H1 (cell line): Measurements from ENCODE around the gene TBKBP1. TPM values are rescaled to one million over a fixed set of nuclear protein-coding genes. Genes with fewer than 3 reads are reported as not detected.
A peak's percentile ranks its signal among the peaks of the same experiment; 100 is the strongest.

ENCODE experiments used
- CTCF ChIA-PET: fragments of 300-600 bp; sonication (Branson Sonifier 250); formaldehyde crosslinking; loops from one replicate; lab custom pipeline; 2021; ENCODE audit not compliant: partially characterized antibody; lab: Charles Lee
- POLR2A ChIA-PET: fragments of 300-600 bp; sonication (Branson Sonifier 250); formaldehyde crosslinking; loops from one replicate; lab custom pipeline; 2021; ENCODE audit warnings: inconsistent platforms; ENCODE audit not compliant: partially characterized antibody; lab: Charles Lee
- DNase-seq, 2 experiments: peaks; one replicate each; pipeline versions ENCODE4 v3.0.0 to v3.0.0-alpha.2; 2010 to 2022; ENCODE audit warnings: low spot score in 2 of 2, low read depth in 1 of 2, mixed read lengths in 1 of 2
- FAIRE-seq: peaks from 2 replicates; lab custom pipeline; 2011; peaks lifted over from hg19 to GRCh38; lab: Jason Lieb, UNC
- H2AFZ ChIP-seq: 2 replicates; pipeline ENCODE4 v1.8.1; 2012; ENCODE audit warnings: low read length, inconsistent platforms
- H2AK5ac ChIP-seq: 2 replicates; pipeline ENCODE4 v1.6.1; 2013; ENCODE audit warnings: low read depth, low read length
- H2BK120ac ChIP-seq: replicated peaks from 2 replicates; pipeline ENCODE3; 2013; ENCODE audit warnings: low read depth, low read length, inconsistent platforms
- H2BK12ac ChIP-seq: 2 replicates; pipeline ENCODE4 v1.6.1; 2013; ENCODE audit warnings: low read depth, low read length
- H2BK15ac ChIP-seq: 2 replicates; pipeline ENCODE4 v1.6.1; 2013; ENCODE audit warnings: low read length
- H2BK20ac ChIP-seq: 2 replicates; pipeline ENCODE4 v1.6.1; 2013; ENCODE audit warnings: low read length
- H2BK5ac ChIP-seq: 2 replicates; pipeline ENCODE4 v1.6.1; 2013; ENCODE audit warnings: low read depth, low read length
- H3K14ac ChIP-seq: 2 replicates; pipeline ENCODE4 v1.6.1; 2013; ENCODE audit warnings: inconsistent platforms; ENCODE audit not compliant: insufficient read length
- H3K18ac ChIP-seq: 2 replicates; pipeline ENCODE4 v1.6.1; 2013; ENCODE audit warnings: low read length; ENCODE audit errors: extremely low read depth
- H3K23ac ChIP-seq: 2 replicates; pipeline ENCODE4 v1.6.1; 2013; ENCODE audit warnings: inconsistent platforms; ENCODE audit not compliant: insufficient read length
- H3K23me2 ChIP-seq: 2 replicates; pipeline ENCODE4 v1.6.1; 2013; ENCODE audit warnings: low read depth, low read length
- H3K27ac ChIP-seq: 2 replicates; pipeline ENCODE4 v1.6.1; 2011; ENCODE audit warnings: low read depth, low read length, inconsistent platforms
- H3K27me3 ChIP-seq, 4 experiments: replicated peaks in 1 of 4; 1 replicate in 1 of 4; 2 replicates in 3 of 4; pipeline versions ENCODE4 v1.6.1 to v1.8.1; 2011 to 2013; ENCODE audit warnings: low read length in 3 of 4, mild to moderate bottlenecking in 3 of 4, inconsistent platforms in 2 of 4, mixed read lengths in 2 of 4, moderate library complexity in 1 of 4; ENCODE audit not compliant: control insufficient read depth in 3 of 4, insufficient read depth in 3 of 4; ENCODE audit errors: extremely low read depth in 1 of 4
- H3K36me3 ChIP-seq, 4 experiments: 2 replicates each; pipeline versions ENCODE4 v1.6.1 to v1.8.1; 2011 to 2013; ENCODE audit warnings: mild to moderate bottlenecking in 4 of 4, low read length in 3 of 4, moderate library complexity in 2 of 4, control low read depth in 1 of 4, inconsistent platforms in 1 of 4; ENCODE audit not compliant: insufficient read depth in 4 of 4, control insufficient read depth in 2 of 4
- H3K4ac ChIP-seq: replicated peaks from 2 replicates; pipeline ENCODE3; 2013; ENCODE audit warnings: low read length, low read depth, mixed read lengths, inconsistent platforms; ENCODE audit not compliant: insufficient read length
- H3K4me1 ChIP-seq, 4 experiments: replicated peaks in 1 of 4; 1 replicate in 1 of 4; 2 replicates in 3 of 4; pipeline versions ENCODE4 v1.6.1 to v1.8.1; 2011 to 2013; ENCODE audit warnings: low read length in 3 of 4, inconsistent platforms in 2 of 4, mixed read lengths in 1 of 4; ENCODE audit not compliant: insufficient read depth in 4 of 4, control insufficient read depth in 3 of 4
- H3K4me2 ChIP-seq, 2 experiments: 2 replicates each; pipeline versions ENCODE4 v1.6.1 to v1.8.1; 2011 to 2013; ENCODE audit warnings: low read depth in 2 of 2, low read length in 2 of 2, control low read depth in 1 of 2, inconsistent platforms in 1 of 2, mild to moderate bottlenecking in 1 of 2; ENCODE audit not compliant: insufficient read depth in 1 of 2
- H3K4me3 ChIP-seq, 4 experiments: fragments of 200-600, 300-600 bp in 1 of 4; sonication (generic), shearing (Covaris generic), sonication (Bioruptor Twin) in 1 of 4; 2 replicates each; pipeline versions ENCODE4 v1.5.1 to v1.8.1; 2011 to 2016; ENCODE audit warnings: low read length in 4 of 4, low read depth in 3 of 4, control low read depth in 2 of 4, inconsistent platforms in 2 of 4, mild to moderate bottlenecking in 2 of 4, mixed read lengths in 1 of 4, moderate library complexity in 1 of 4; ENCODE audit not compliant: insufficient read depth in 2 of 4; ENCODE audit errors: extremely low read depth in 1 of 4
- H3K56ac ChIP-seq: replicated peaks from 2 replicates; pipeline ENCODE3; 2013; ENCODE audit warnings: low read depth, mild to moderate bottlenecking, mixed read lengths, low read length, inconsistent platforms; ENCODE audit not compliant: insufficient read length
- H3K79me1 ChIP-seq: 2 replicates; pipeline ENCODE4 v1.6.1; 2013; ENCODE audit warnings: low read depth, low read length, control low read depth
- H3K79me2 ChIP-seq, 2 experiments: 2 replicates each; pipeline versions ENCODE4 v1.6.1 to v1.8.1; 2012 to 2013; ENCODE audit warnings: low read length in 2 of 2, mild to moderate bottlenecking in 2 of 2, inconsistent platforms in 1 of 2; ENCODE audit not compliant: insufficient read depth in 2 of 2, control insufficient read depth in 1 of 2
- H3K9ac ChIP-seq, 4 experiments: replicated peaks in 1 of 4; 1 replicate in 1 of 4; 2 replicates in 3 of 4; pipeline versions ENCODE4 v1.6.1 to v1.8.1; 2011 to 2013; ENCODE audit warnings: low read depth in 3 of 4, low read length in 3 of 4, control low read depth in 2 of 4, mild to moderate bottlenecking in 2 of 4, moderate library complexity in 2 of 4, inconsistent platforms in 1 of 4; ENCODE audit errors: extremely low read depth in 1 of 4
- H3K9me3 ChIP-seq, 2 experiments: 2 replicates each; pipeline versions ENCODE4 v1.6.1 to v1.8.1; 2012 to 2013; ENCODE audit warnings: mild to moderate bottlenecking in 2 of 2, moderate library complexity in 2 of 2, control low read depth in 1 of 2, inconsistent platforms in 1 of 2, low read depth in 1 of 2, low read length in 1 of 2, mixed read lengths in 1 of 2; ENCODE audit not compliant: insufficient read depth in 2 of 2
- H4K20me1 ChIP-seq, 2 experiments: replicated peaks in 1 of 2; 2 replicates each; pipeline versions ENCODE3 to v1.8.1; 2011 to 2013; ENCODE audit warnings: inconsistent platforms in 2 of 2, low read length in 2 of 2, mild to moderate bottlenecking in 1 of 2; ENCODE audit not compliant: insufficient read depth in 2 of 2, control insufficient read depth in 1 of 2
- H4K5ac ChIP-seq: 2 replicates; pipeline ENCODE4 v1.6.1; 2013; ENCODE audit warnings: low read length, low read depth, mixed read lengths, inconsistent platforms; ENCODE audit not compliant: insufficient read length
- H4K8ac ChIP-seq: 2 replicates; pipeline ENCODE4 v1.8.0; 2013; ENCODE audit warnings: mild to moderate bottlenecking, moderate library complexity, low read length, inconsistent platforms; ENCODE audit not compliant: insufficient read depth; ENCODE audit errors: extremely low read depth
- H4K91ac ChIP-seq: replicated peaks from 2 replicates; pipeline ENCODE3; 2013; ENCODE audit warnings: low read length, mixed read lengths, inconsistent platforms; ENCODE audit not compliant: insufficient read length
- ATF3 ChIP-seq: IDR thresholded peaks from 2 replicates; pipeline ENCODE4 v1.6.1; 2011; ENCODE audit warnings: low read depth, mild to moderate bottlenecking, low read length; ENCODE audit not compliant: insufficient read depth
- CREB1 ChIP-seq: IDR thresholded peaks from 2 replicates; pipeline ENCODE4 v1.6.1; 2012; ENCODE audit warnings: inconsistent platforms
- CTCF ChIP-seq, 3 experiments: IDR thresholded peaks; 1 replicate in 2 of 3; 2 replicates in 1 of 3; pipeline versions ENCODE4 v1.5.1 to v1.6.1; 2011; ENCODE audit warnings: low read length in 3 of 3, mild to moderate bottlenecking in 3 of 3, inconsistent platforms in 2 of 3, low read depth in 1 of 3, moderate library complexity in 1 of 3; ENCODE audit not compliant: insufficient read depth in 1 of 3; ENCODE audit errors: control extremely low read depth in 1 of 3
- MAX ChIP-seq: IDR thresholded peaks from 2 replicates; pipeline ENCODE4 v1.6.1; 2012; ENCODE audit warnings: inconsistent platforms
- PHF8 ChIP-seq: fragments of 200-600 bp; sonication (generic); conservative IDR thresholded peaks from 2 replicates; pipeline ENCODE4 v1.7.1; 2012; ENCODE audit warnings: low read depth, mild to moderate bottlenecking, inconsistent platforms, low read length, moderate library complexity
- RAD21 ChIP-seq, 2 experiments: IDR thresholded peaks in 1 of 2; conservative IDR thresholded peaks in 1 of 2; 2 replicates each; pipeline ENCODE4 v1.6.1; 2011; ENCODE audit warnings: low read depth in 2 of 2, low read length in 2 of 2, improper control_type of control experiment in 1 of 2, inconsistent platforms in 1 of 2, mild to moderate bottlenecking in 1 of 2, moderate library complexity in 1 of 2
- WGBS, 2 experiments: shearing (Covaris generic) in 1 of 2; methylation state at CpG; one replicate each; pipeline versions ENCODE4 v1.1.6 to v1.1.7; 2013 to 2015; ENCODE audit warnings: low lambda C conversion rate in 2 of 2, mixed read lengths in 2 of 2, inconsistent platforms in 1 of 2, low coverage in 1 of 2, missing lambda C conversion rate in 1 of 2; ENCODE audit not compliant: insufficient replicate concordance in 2 of 2, insufficient coverage in 1 of 2, insufficient read length in 1 of 2; ENCODE audit errors: extremely low coverage in 1 of 2, missing lambda C conversion rate in 1 of 2; 5-methylcytosine and 5-hydroxymethylcytosine counted together
- polyA plus RNA-seq, 7 experiments: library from polyadenylated mRNA; depleted of rRNA in 3 of 7; stranded (reverse) in 5 of 7; unstranded in 2 of 7; fragments of >200 nt in 5 of 7; fragments of 200-250 nt in 2 of 7; gene quantifications; 1 replicate in 5 of 7; 2 replicates in 1 of 7; 4 replicates in 1 of 7; pipeline versions ENCODE4 v1.2.1 to v1.2.3, GENCODE V29; 2011 to 2013; ENCODE audit warnings: missing spikeins in 2 of 7, mixed read lengths in 2 of 7
- total RNA-seq: library from RNA; stranded (reverse); fragmentation: NEBNext Ultra II Directional; extraction: Animal tissue kit (Norgen Biotek cat#: 25700); gene quantifications from 2 replicates; pipeline ENCODE4 v1.2.1, GENCODE V29; 2021

TBKBP1 gene
- total and polyA plus RNA-seq, 2 of the 8 experiments (the other 6 are each of a cell fraction or from before 2014, with no cell fraction given), result 6.3 to 15.1 TPM

- DNase-seq, result peak in 1 of 2 experiments; percentile 78
- peak in 1 of 3 experiments; percentile 33; a peak in 2 of 4 replicates for TF ChIP-seq CTCF (IDR thresholded peaks at IDR 0.05; ENCODE audit: control extremely low read depth in 1 of 3, insufficient read depth in 1 of 3, low read depth in 1 of 3, low read length in 3 of 3)
- no peak for TF ChIP-seq ATF3
- 0 out of 2 replicates have a peak, but pooled peaks have one; percentile 8 for TF ChIP-seq CREB1
- TF ChIP-seq RAD21 (IDR thresholded peaks at IDR 0.05 in 1 of 2, conservative IDR thresholded peaks at IDR 0.05 in 1 of 2; ENCODE audit: low read depth in 2 of 2, low read length in 2 of 2), result peak in 1 of 2 experiments; percentile 20; a peak in 1 of 4 replicates
- TF ChIP-seq PHF8, result 0 out of 2 replicates have a peak, but pooled peaks have one; percentile 11
- TF ChIP-seq MAX, result peak; percentile 30
Measured at GRCh38 chr17:47733047-47733673, 39.2 kb downstream of the TBKBP1 start, which contains the start of gene TBX21. TSS of gene TBX21 (plus strand) at chr17:47733236. CDS start at chr17:47733455, 219 bp downstream.

More at GRCh38 chr17:47733047-47733673, 39.2 kb downstream of the TBKBP1 start, which contains the start of gene TBX21:
- H4K8ac ChIP-seq, result no peak within 1 kb of the TSS; the same call in 1 of the 2 replicates
- peaks cover 0 to 4% (median 0%) of the 10 kb centered on the region in 4 experiments; a peak in 1 of 8 replicates for H3K36me3 ChIP-seq
- H3K9me3 ChIP-seq, result no peaks in the 10 kb centered on the region
- no peak within 1 kb of the TSS for H3K9ac ChIP-seq
- H3K27ac ChIP-seq, result no peak within 1 kb of the TSS
- ChIA-PET CTCF (interaction anchor here (0.7 to 24.7 kb wide), 13 partner anchors 9 to 97 kb away, joined by 3 to 441 read pairs (median 4); partner anchors contain the start of genes OSBPL7 and TBKBP1), POLR2A (interaction anchor here (0.8 to 2.2 kb wide), 3 partner anchors 14 to 44 kb away, joined by 3 to 8 read pairs (median 3); no protein-coding TSS in a partner anchor)
- H3K4ac ChIP-seq, result no peak within 1 kb of the TSS
- peak within 1 kb of the TSS; percentile 70 to 85 for H3K4me2 ChIP-seq
- peak within 1 kb of the TSS; percentile 97 for H3K23ac ChIP-seq
- H3K4me3 ChIP-seq, result peak within 1 kb of the TSS; percentile 28 to 57 (median 40)
- peaks cover 0 to 3% (median 1%) of the 10 kb centered on the region in 4 experiments; a peak in 2 of 7 replicates for H3K4me1 ChIP-seq
- H4K20me1 ChIP-seq, result peaks cover 0 to 2% of the 10 kb centered on the region in 2 experiments
- H4K91ac ChIP-seq, result no peak within 1 kb of the TSS
- no peak within 1 kb of the TSS for H2BK5ac ChIP-seq
- FAIRE-seq, result no peak
- H3K56ac ChIP-seq, result peak within 1 kb of the TSS; percentile 46
- H3K23me2 ChIP-seq, result peaks cover 9% of the 10 kb centered on the region
- no peak within 1 kb of the TSS for H2BK120ac ChIP-seq
- no peak within 1 kb of the TSS for H2BK12ac ChIP-seq
- H3K27me3 ChIP-seq, result peaks cover 28 to 58% (median 50%) of the 10 kb centered on the region in 4 experiments
- H4K5ac ChIP-seq, result no peak within 1 kb of the TSS
- no peak within 1 kb of the TSS for H3K18ac ChIP-seq
- no peak within 1 kb of the TSS for H2AK5ac ChIP-seq
- no peaks in the 10 kb centered on the region for H3K79me2 ChIP-seq
- no peak within 1 kb of the TSS for H3K14ac ChIP-seq
- 0 out of 2 replicates have a peak within 1 kb of the TSS, but pooled peaks have one; percentile 6 for H2AFZ ChIP-seq
- 0% methylated on average over 3 of the region's 73 CpGs; no CpG with 5 or more reads in 1 of the 2 experiments for WGBS, 2 experiments
- no peak within 1 kb of the TSS for H2BK15ac ChIP-seq
- H3K79me1 ChIP-seq, result no peaks in the 10 kb centered on the region
- no peak within 1 kb of the TSS for H2BK20ac ChIP-seq
